ENCODE measurements around the gene DNAH6.
"Not testable (repeated sequence)": the region's sequence is repeated elsewhere in the genome, so short reads cannot be mapped to it uniquely, and the experiment has no call there.

Gene DNAH6

GRCh38 chr2:84768840-84769239 is 252.5 kb downstream of the DNAH6 start:
- DNase-seq: no peak

- DNase-seq: no peak
These were observed 254.0 kb downstream of the DNAH6 start for GRCh38 chr2:84770280-84770679.

GRCh38 chr2:84771251-84771650 is 255.0 kb downstream of the DNAH6 start:
- DNase-seq: no peak

GRCh38 chr2:84773562-84773961 is 257.3 kb downstream of the DNAH6 start:
- DNase-seq: not testable (repeated sequence)

GRCh38 chr2:84776011-84776410 is 259.7 kb downstream of the DNAH6 start:
- no peak for DNase-seq

- peak in 1 of 2 donors; percentile 68 for DNase-seq
These were observed 262.8 kb downstream of the DNAH6 start for GRCh38 chr2:84778911-84779690.

- no peak for DNase-seq
These were observed 263.5 kb downstream of the DNAH6 start for GRCh38 chr2:84779781-84780180.

GRCh38 chr2:84781942-84782716 is 265.8 kb downstream of the DNAH6 start:
- peak; percentile 64 to 75 for DNase-seq

GRCh38 chr2:84782717-84783442 is 266.6 kb downstream of the DNAH6 start:
- DNase-seq: peak; percentile 53 to 79

- no peak for DNase-seq
These were observed 269.7 kb downstream of the DNAH6 start for GRCh38 chr2:84785950-84786349.

GRCh38 chr2:84786601-84787000 is 270.3 kb downstream of the DNAH6 start:
- no peak for DNase-seq

- DNase-seq: no peak
These were observed 271.7 kb downstream of the DNAH6 start for GRCh38 chr2:84788027-84788426.

GRCh38 chr2:84788498-84788897 is 272.2 kb downstream of the DNAH6 start:
- DNase-seq: no peak

- no peak for DNase-seq
These were observed 276.7 kb downstream of the DNAH6 start for GRCh38 chr2:84792856-84793522.

- DNase-seq: no peak
These were observed 277.3 kb downstream of the DNAH6 start for GRCh38 chr2:84793641-84794040.

- no peak for DNase-seq
These were observed 280.5 kb downstream of the DNAH6 start for GRCh38 chr2:84796798-84797197.

- no peak for DNase-seq
These were observed 281.0 kb downstream of the DNAH6 start for GRCh38 chr2:84797271-84797670.

GRCh38 chr2:84799772-84800171 is 283.5 kb downstream of the DNAH6 start:
- no peak for DNase-seq

- no peak for DNase-seq
These were observed 284.0 kb downstream of the DNAH6 start for GRCh38 chr2:84800194-84800805.

GRCh38 chr2:84801811-84802210 is 285.5 kb downstream of the DNAH6 start:
- DNase-seq: no peak

GRCh38 chr2:84805250-84805958 is 289.1 kb downstream of the DNAH6 start:
- no peak for DNase-seq

- DNase-seq: no peak
These were observed 290.8 kb downstream of the DNAH6 start for GRCh38 chr2:84807063-84807485.

All from CD4-positive, alpha-beta T cell treated with Interleukin-4 for 1 hour (primary cell).